ENCODE data around the gene SPATA20.

The SPATA20 gene

GRCh38 chr17:50501054-50501453 lies 45.9 kb upstream of the SPATA20 start:
- Histone ChIP-seq H3K4me1 (ENCODE audit: control insufficient read depth, insufficient read depth, low read length) (no peaks in the 10 kb centered on the region), H3K9me3 (ENCODE audit: control insufficient read depth, insufficient read depth, low read depth, low read length) (no peaks in the 10 kb centered on the region), H3K36me3 (ENCODE audit: control insufficient read depth in 2 of 2, insufficient read depth in 1 of 2, low read length in 2 of 2) (no peaks in the 10 kb centered on the region), H3K4me3 (ENCODE audit: low read depth, low read length) (no peak overlapping the region), H3K27ac (ENCODE audit: extremely low read depth, low read depth, low read length) (no peak overlapping the region)
- ChIA-PET POLR2A (no interaction called here), CTCF (interaction anchor here (0.6 to 7.5 kb wide), 33 partner anchors 8 to 870 kb away, joined by 3 to 95 read pairs (median 4); no protein-coding TSS in a partner anchor)
- no peak for TF ChIP-seq ZNF560 (tag by site-specific recombination; IDR thresholded peaks at IDR 0.05; ENCODE audit: borderline replicate concordance)
- TF ChIP-seq YY1 (tag by site-specific recombination; IDR thresholded peaks at IDR 0.05): no peak
- peak; percentile 29 for TF ChIP-seq ZNF654 (tag by site-specific recombination; IDR thresholded peaks at IDR 0.05; ENCODE audit: low read depth)

- H3K9me3 ChIP-seq (ENCODE audit: control insufficient read depth, insufficient read depth, low read depth, low read length): no peaks in the 10 kb centered on the region
- H3K4me1 ChIP-seq (ENCODE audit: control insufficient read depth, insufficient read depth, low read length): no peaks in the 10 kb centered on the region
- no peaks in the 10 kb centered on the region for H3K36me3 ChIP-seq (ENCODE audit: control insufficient read depth in 2 of 2, insufficient read depth in 1 of 2, low read length in 2 of 2)
- H3K4me3 ChIP-seq (ENCODE audit: low read depth, low read length): no peak overlapping the region
- H3K27ac ChIP-seq (ENCODE audit: extremely low read depth, low read depth, low read length): no peak overlapping the region
- CTCF ChIA-PET: interaction anchor here (1.2 to 7.5 kb wide), 12 partner anchors 9 to 151 kb away, joined by 3 to 95 read pairs (median 6); partner anchors contain the start of gene LRRC59
- TF ChIP-seq SALL2 (tag by site-specific recombination; IDR thresholded peaks at IDR 0.05; ENCODE audit: borderline replicate concordance) (no peak), ZNF558 (tag by site-specific recombination; IDR thresholded peaks at IDR 0.05) (no peak), TCF7L2 (IDR thresholded peaks at IDR 0.05; ENCODE audit: borderline replicate concordance, low read depth, low read length) (no peak), INSM2 (tag by site-specific recombination; IDR thresholded peaks at IDR 0.05) (no peak), ZNF211 (tag by site-specific recombination; IDR thresholded peaks at IDR 0.05; ENCODE audit: low read depth) (no peak), ZNF791 (tag by site-specific recombination; IDR thresholded peaks at IDR 0.05) (no peak)
- TF ChIP-seq, protein P1, sequence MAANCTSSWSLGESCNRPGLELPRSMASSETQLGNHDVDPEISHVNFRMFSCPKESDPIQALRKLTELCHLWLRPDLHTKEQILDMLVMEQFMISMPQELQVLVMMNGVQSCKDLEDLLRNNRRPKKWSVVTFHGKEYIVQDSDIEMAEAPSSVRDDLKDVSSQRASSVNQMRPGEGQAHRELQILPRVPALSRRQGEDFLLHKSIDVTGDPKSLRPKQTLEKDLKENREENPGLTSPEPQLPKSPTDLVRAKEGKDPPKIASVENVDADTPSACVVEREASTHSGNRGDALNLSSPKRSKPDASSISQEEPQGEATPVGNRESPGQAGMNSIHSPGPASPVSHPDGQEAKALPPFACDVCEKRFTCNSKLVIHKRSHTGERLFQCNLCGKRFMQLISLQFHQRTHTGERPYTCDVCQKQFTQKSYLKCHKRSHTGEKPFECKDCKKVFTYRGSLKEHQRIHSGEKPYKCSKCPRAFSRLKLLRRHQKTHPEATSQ (tag by site-specific recombination; IDR thresholded peaks at IDR 0.05): no peak
- POLR2A ChIA-PET: interaction anchor here (1.3 kb wide), 1 partner anchor 138 kb away, joined by 3 read pairs; no protein-coding TSS in a partner anchor
Measured at GRCh38 chr17:50502301-50502990, 44.5 kb upstream of the SPATA20 start.

DNA sequence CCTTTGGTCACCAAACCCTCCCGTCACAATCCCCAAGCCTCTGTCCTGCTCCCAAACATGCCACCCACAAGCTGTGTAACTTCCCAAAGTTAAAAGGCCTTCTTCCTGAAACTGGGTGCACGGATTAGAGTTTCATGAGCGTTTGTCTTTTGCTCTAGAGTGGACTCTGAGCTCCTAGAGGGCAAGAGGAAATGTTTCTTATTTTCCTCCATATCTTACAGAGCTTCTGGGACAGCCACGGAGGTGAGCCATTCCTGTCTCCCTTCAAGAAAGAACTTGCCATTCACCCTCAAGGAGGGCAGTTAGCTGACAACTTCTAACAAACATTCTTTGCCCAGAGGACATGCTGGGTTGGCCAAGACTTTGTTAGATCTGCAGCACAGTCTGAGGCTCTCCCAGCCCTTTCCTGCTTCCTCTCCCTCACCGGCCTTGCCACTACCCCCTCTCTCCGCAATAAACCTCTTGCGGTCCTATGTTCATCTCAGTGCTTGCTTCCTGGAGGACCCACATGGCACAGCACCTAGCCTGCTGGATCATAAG lies 41.3 kb upstream of the SPATA20 start:
- no peaks in the 10 kb centered on the region for H3K9me3 ChIP-seq (ENCODE audit: control insufficient read depth, insufficient read depth, low read depth, low read length)
- no peak overlapping the region for H3K4me3 ChIP-seq (ENCODE audit: low read depth, low read length)
- H3K36me3 ChIP-seq (ENCODE audit: control insufficient read depth in 2 of 2, insufficient read depth in 1 of 2, low read length in 2 of 2): no peaks in the 10 kb centered on the region
- no peaks in the 10 kb centered on the region for H3K4me1 ChIP-seq (ENCODE audit: control insufficient read depth, insufficient read depth, low read length)
- CTCF ChIA-PET: interaction anchor here (0.6 to 1.8 kb wide), 12 partner anchors 10 to 1327 kb away, joined by 3 to 6 read pairs (median 4); no protein-coding TSS in a partner anchor
- no peak overlapping the region for H3K27ac ChIP-seq (ENCODE audit: extremely low read depth, low read depth, low read length)
- TF ChIP-seq WT1 (tag by site-specific recombination; IDR thresholded peaks at IDR 0.05) (no peak), ZNF221 (tag by site-specific recombination; IDR thresholded peaks at IDR 0.05; ENCODE audit: borderline replicate concordance) (no peak)
- TF ChIP-seq, protein P2, sequence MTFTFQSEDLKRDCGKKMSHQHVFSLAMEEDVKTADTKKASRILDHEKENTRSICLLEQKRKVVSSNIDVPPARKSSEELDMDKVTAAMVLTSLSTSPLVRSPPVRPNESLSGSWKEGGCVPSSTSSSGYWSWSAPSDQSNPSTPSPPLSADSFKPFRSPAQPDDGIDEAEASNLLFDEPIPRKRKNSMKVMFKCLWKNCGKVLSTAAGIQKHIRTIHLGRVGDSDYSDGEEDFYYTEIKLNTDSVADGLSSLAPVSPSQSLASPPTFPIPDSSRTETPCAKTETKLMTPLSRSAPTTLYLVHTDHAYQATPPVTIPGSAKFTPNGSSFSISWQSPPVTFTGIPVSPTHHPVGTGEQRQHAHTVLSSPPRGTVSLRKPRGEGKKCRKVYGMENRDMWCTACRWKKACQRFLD (tag by site-specific recombination; IDR thresholded peaks at IDR 0.05): no peak
- POLR2A ChIA-PET: interaction anchor here (1.1 kb wide), 1 partner anchor 12 kb away, joined by 3 read pairs; no protein-coding TSS in a partner anchor

All from HEK293 (cell line).